HG02571 (cell line): ENCODE data around the gene CHST5.

Experiments used
- ATAC-seq: cut with Tn5 transposase; IDR thresholded peaks from one replicate; pipeline ENCODE4 v1.9.1; 2021; ENCODE audit warnings: mild to moderate bottlenecking, moderate library complexity; ENCODE audit not compliant: unreplicated experiment

CHST5 gene

DNA sequence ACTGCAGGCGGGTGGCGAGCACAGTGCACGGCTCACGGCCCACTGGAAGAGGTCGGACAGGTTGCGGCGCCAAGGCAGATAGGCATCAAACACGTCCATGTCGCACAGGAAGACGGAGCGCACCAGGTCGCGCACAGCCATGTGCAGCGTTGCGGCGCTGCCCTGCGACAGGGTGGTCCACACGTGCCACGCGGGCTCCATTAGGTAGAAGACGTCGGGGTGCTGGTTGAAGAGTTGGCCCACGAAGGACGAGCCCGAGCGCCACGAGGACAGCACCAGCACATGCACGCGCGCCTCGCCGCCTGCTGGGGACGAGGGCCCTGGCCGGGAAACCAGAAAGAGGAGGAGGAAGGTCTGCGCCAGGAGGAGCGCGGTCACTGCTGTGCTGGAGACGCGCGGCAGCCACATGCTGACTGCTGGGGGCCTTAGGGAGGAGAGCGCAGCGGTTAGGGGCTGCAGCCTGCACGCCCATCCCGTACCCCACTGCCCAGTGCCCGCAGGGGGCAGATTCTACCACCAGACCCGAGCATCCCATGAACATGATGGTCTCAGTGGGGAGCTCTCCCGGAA, 56.4 kb downstream of the CHST5 start:
- no peak for ATAC-seq
